WTC11 (cell line): ENCODE data around the gene SMCR8. TPM values are rescaled to one million over a fixed set of nuclear protein-coding genes. Genes with fewer than 3 reads are reported as not detected.

Experiments
- ATAC-seq: fragments of 200-7000 bp; cut with Tn5 transposase; 2 replicates; pipeline ENCODE4 v1.10.0; 2021; ENCODE audit warnings: mild to moderate bottlenecking, moderate library complexity
- CTCF ChIA-PET: fragments of 300-600 bp; sonication (Branson Sonifier 250); formaldehyde crosslinking; loops from one replicate; lab custom pipeline; 2021; ENCODE audit warnings: antibody characterized with exemption; lab: Charles Lee
- POLR2A ChIA-PET: fragments of 350-600 bp; sonication (Branson Sonifier 250); formaldehyde crosslinking; loops from one replicate; lab custom pipeline; 2021; ENCODE audit warnings: antibody characterized with exemption; lab: Charles Lee
- DNase-seq: peaks from one replicate; pipeline ENCODE4 v3.0.0; 2021; ENCODE audit warnings: low spot score
- H3K27ac Mint-ChIP-seq: 2 replicates; pipeline ENCODE4 v1.8.0; 2021; ENCODE audit warnings: mixed read lengths
- H3K27me3 Mint-ChIP-seq: 2 replicates; pipeline ENCODE4 v1.8.0; 2021; ENCODE audit warnings: low read depth, mild to moderate bottlenecking, moderate library complexity, mixed read lengths
- H3K36me3 Mint-ChIP-seq: 2 replicates; pipeline ENCODE4 v1.8.0; 2021; ENCODE audit warnings: mixed read lengths
- H3K4me1 Mint-ChIP-seq: 2 replicates; pipeline ENCODE4 v1.8.0; 2022; ENCODE audit warnings: mixed read lengths
- H3K4me3 Mint-ChIP-seq: 2 replicates; pipeline ENCODE4 v1.8.0; 2021; ENCODE audit warnings: mild to moderate bottlenecking, moderate library complexity, mixed read lengths
- H3K9me3 Mint-ChIP-seq: 2 replicates; pipeline ENCODE4 v1.8.0; 2021; ENCODE audit warnings: mixed read lengths
- E2F4 ChIP-seq: sonication (generic); formaldehyde crosslinking; IDR thresholded peaks from 2 replicates; pipeline ENCODE4 v1.8.1; 2022; ENCODE audit warnings: low read depth, mild to moderate bottlenecking, moderate library complexity, missing genetic modification reagents, borderline replicate concordance
- E2F5 ChIP-seq: sonication (generic); formaldehyde crosslinking; IDR thresholded peaks from 2 replicates; pipeline ENCODE4 v1.8.1; 2022; ENCODE audit warnings: mild to moderate bottlenecking, moderate library complexity, missing genetic modification reagents
- FOXJ3 ChIP-seq: sonication (generic); formaldehyde crosslinking; IDR thresholded peaks from 2 replicates; pipeline ENCODE4 v1.9.0; 2021; ENCODE audit warnings: missing genetic modification reagents, mild to moderate bottlenecking, borderline replicate concordance
- FOXP1 ChIP-seq: sonication (generic); formaldehyde crosslinking; IDR thresholded peaks from 2 replicates; pipeline ENCODE4 v1.8.0; 2022; ENCODE audit warnings: missing genetic modification reagents, mild to moderate bottlenecking, moderate library complexity, borderline replicate concordance
- GRHL2 ChIP-seq: fragments of 250-450 bp; sonication (Bioruptor Pico); IDR thresholded peaks from 2 replicates; pipeline ENCODE4 v1.8.0; 2022; ENCODE audit warnings: mild to moderate bottlenecking, moderate library complexity; ENCODE audit not compliant: insufficient replicate concordance, severe bottlenecking
- IRF2 ChIP-seq: sonication (generic); formaldehyde crosslinking; IDR thresholded peaks from 2 replicates; pipeline ENCODE4 v1.8.0; 2022; ENCODE audit warnings: low read depth, missing genetic modification reagents, borderline replicate concordance
- JUN ChIP-seq: sonication (generic); formaldehyde crosslinking; IDR thresholded peaks from 2 replicates; pipeline ENCODE4 v1.8.0; 2023; ENCODE audit warnings: mild to moderate bottlenecking, missing genetic modification reagents
- NFE2L1 ChIP-seq: sonication (generic); formaldehyde crosslinking; IDR thresholded peaks from 2 replicates; pipeline ENCODE4 v1.8.1; 2023; ENCODE audit warnings: missing genetic modification reagents
- PRDM15 ChIP-seq: sonication (generic); formaldehyde crosslinking; IDR thresholded peaks from 2 replicates; pipeline ENCODE4 v1.8.0; 2022; ENCODE audit warnings: missing genetic modification reagents
- PREB ChIP-seq: sonication (generic); formaldehyde crosslinking; IDR thresholded peaks from 2 replicates; pipeline ENCODE4 v1.8.1; 2022; ENCODE audit warnings: mild to moderate bottlenecking, missing genetic modification reagents, moderate library complexity, borderline replicate concordance
- ZBTB21 ChIP-seq: sonication (generic); formaldehyde crosslinking; IDR thresholded peaks from 2 replicates; pipeline ENCODE4 v1.8.1; 2023; ENCODE audit warnings: mild to moderate bottlenecking, missing genetic modification reagents, borderline replicate concordance
- total RNA-seq: library from RNA; stranded (reverse); gene quantifications from 3 replicates; pipeline ENCODE4 v1.2.3, GENCODE V29; 2021
- TF ChIP-seq, protein P1 (sequence below): sonication (generic); formaldehyde crosslinking; IDR thresholded peaks from 2 replicates; pipeline ENCODE4 v1.8.1; 2023; ENCODE audit warnings: mild to moderate bottlenecking, missing genetic modification reagents, borderline replicate concordance
- TF ChIP-seq, protein P2 (sequence below): sonication (generic); formaldehyde crosslinking; IDR thresholded peaks from 2 replicates; pipeline ENCODE4 v1.8.1; 2023; ENCODE audit warnings: mild to moderate bottlenecking, missing genetic modification reagents

Gene SMCR8
- total RNA-seq, 1 experiment from 2014 or later: 19.1 TPM

DNA sequence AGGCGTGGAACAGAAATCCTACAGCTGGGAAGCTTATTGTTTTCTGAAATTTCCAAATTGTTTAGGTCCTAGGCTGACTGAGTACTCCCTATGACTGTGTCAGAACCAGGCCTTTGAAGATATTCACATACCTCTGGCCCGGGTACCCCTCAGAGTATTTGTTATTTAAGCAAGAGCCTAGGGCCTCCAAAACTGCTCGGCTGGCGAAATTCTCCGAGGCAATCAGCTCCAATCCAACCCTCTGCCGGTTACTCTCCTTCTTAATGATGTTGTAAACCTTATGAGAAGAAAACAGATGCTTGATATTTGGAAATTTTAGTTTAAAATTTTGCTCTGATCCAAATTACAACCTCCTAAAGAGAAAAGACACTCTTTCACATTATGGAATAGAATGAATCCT, 38.4 kb downstream of the SMCR8 start:
- ChIA-PET CTCF (no interaction called here), POLR2A (interaction anchor here (0.9 kb wide), 1 partner anchor 10 kb away, joined by 3 read pairs; the partner anchor contains the start of gene SHMT1)
- no peak for DNase-seq
- Mint-ChIP-seq H3K4me3 (no peak overlapping the region), H3K36me3 (peaks cover 54% of the 10 kb centered on the region), H3K9me3 (no peaks in the 10 kb centered on the region), H3K4me1 (no peaks in the 10 kb centered on the region), H3K27me3 (no peaks in the 10 kb centered on the region), H3K27ac (no peak overlapping the region)
- ATAC-seq: no peak
- TF ChIP-seq PRDM15 (CRISPR knock-in tag) (no peak), E2F4 (CRISPR knock-in tag) (no peak), PREB (CRISPR knock-in tag) (no peak)
- TF ChIP-seq, protein P1, sequence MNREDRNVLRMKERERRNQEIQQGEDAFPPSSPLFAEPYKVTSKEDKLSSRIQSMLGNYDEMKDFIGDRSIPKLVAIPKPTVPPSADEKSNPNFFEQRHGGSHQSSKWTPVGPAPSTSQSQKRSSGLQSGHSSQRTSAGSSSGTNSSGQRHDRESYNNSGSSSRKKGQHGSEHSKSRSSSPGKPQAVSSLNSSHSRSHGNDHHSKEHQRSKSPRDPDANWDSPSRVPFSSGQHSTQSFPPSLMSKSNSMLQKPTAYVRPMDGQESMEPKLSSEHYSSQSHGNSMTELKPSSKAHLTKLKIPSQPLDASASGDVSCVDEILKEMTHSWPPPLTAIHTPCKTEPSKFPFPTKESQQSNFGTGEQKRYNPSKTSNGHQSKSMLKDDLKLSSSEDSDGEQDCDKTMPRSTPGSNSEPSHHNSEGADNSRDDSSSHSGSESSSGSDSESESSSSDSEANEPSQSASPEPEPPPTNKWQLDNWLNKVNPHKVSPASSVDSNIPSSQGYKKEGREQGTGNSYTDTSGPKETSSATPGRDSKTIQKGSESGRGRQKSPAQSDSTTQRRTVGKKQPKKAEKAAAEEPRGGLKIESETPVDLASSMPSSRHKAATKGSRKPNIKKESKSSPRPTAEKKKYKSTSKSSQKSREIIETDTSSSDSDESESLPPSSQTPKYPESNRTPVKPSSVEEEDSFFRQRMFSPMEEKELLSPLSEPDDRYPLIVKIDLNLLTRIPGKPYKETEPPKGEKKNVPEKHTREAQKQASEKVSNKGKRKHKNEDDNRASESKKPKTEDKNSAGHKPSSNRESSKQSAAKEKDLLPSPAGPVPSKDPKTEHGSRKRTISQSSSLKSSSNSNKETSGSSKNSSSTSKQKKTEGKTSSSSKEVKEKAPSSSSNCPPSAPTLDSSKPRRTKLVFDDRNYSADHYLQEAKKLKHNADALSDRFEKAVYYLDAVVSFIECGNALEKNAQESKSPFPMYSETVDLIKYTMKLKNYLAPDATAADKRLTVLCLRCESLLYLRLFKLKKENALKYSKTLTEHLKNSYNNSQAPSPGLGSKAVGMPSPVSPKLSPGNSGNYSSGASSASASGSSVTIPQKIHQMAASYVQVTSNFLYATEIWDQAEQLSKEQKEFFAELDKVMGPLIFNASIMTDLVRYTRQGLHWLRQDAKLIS (CRISPR knock-in tag): no peak
- TF ChIP-seq, protein P2, sequence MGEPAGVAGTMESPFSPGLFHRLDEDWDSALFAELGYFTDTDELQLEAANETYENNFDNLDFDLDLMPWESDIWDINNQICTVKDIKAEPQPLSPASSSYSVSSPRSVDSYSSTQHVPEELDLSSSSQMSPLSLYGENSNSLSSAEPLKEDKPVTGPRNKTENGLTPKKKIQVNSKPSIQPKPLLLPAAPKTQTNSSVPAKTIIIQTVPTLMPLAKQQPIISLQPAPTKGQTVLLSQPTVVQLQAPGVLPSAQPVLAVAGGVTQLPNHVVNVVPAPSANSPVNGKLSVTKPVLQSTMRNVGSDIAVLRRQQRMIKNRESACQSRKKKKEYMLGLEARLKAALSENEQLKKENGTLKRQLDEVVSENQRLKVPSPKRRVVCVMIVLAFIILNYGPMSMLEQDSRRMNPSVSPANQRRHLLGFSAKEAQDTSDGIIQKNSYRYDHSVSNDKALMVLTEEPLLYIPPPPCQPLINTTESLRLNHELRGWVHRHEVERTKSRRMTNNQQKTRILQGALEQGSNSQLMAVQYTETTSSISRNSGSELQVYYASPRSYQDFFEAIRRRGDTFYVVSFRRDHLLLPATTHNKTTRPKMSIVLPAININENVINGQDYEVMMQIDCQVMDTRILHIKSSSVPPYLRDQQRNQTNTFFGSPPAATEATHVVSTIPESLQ (CRISPR knock-in tag): no peak

DNA sequence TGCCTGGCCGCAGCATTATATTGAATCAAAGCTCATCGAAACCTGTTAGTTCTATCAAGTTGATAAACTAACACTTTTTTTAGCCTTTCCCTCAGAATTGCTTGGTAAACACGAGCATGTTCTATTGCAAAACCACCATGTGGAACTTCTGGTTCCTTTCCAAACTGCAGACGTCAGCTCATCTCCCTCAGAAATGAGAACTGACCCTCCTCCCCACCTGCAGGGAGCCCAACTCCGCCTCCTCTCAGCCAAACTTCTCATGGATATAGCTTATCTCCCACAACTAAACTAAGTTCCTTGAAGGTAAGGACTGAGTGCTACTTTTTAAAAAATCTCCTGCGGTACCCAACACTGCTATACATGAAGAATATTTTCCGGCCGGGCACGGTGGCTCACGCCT, 41.5 kb downstream of the SMCR8 start:
- CTCF ChIA-PET: no interaction called here
- H3K36me3 Mint-ChIP-seq: peaks cover 51% of the 10 kb centered on the region
- TF ChIP-seq GRHL2 (no peak), FOXP1 (CRISPR knock-in tag) (no peak)
- TF ChIP-seq, all 79 proteins: peak for 0
- POLR2A ChIA-PET: no interaction called here
- no peaks in the 10 kb centered on the region for H3K4me1 Mint-ChIP-seq
- no peak overlapping the region for H3K27ac Mint-ChIP-seq
- no peak overlapping the region for H3K4me3 Mint-ChIP-seq
- DNase-seq: no peak
- H3K9me3 Mint-ChIP-seq: no peaks in the 10 kb centered on the region
- no peaks in the 10 kb centered on the region for H3K27me3 Mint-ChIP-seq
- ATAC-seq: no peak

DNA sequence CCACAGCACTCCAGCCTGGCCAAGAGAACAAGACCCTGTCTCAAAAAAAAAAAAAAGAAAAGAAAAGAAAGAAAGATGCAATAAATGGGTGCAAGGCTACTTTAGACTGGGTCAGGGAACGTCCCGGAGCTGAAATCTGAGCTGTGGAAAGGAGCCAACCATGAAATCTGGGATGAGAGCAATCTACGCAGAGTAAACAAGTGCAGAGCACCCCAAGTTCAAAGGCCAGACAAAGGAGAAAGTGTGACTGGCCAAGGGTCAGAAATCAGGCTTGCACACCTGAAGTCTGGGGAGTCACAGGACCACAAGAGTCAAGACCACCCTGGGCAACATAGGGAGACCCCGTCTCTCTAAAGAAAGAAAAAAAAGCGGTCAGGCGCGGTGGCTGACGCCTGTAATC, 45.4 kb downstream of the SMCR8 start:
- Mint-ChIP-seq H3K36me3 (peaks cover 19% of the 10 kb centered on the region), H3K9me3 (no peaks in the 10 kb centered on the region), H3K27me3 (no peaks in the 10 kb centered on the region), H3K4me1 (peaks cover 12% of the 10 kb centered on the region), H3K27ac (no peak overlapping the region), H3K4me3 (no peak overlapping the region)
- CTCF ChIA-PET: no interaction called here
- ATAC-seq: no peak
- POLR2A ChIA-PET: interaction anchor here (0.7 kb wide), 1 partner anchor 11 kb away, joined by 6 read pairs; no protein-coding TSS in a partner anchor
- no peak for DNase-seq
- TF ChIP-seq NFE2L1 (CRISPR knock-in tag) (no peak), JUN (no peak), IRF2 (CRISPR knock-in tag) (no peak), ZBTB21 (CRISPR knock-in tag) (no peak), E2F5 (CRISPR knock-in tag) (no peak), FOXJ3 (no peak), PREB (CRISPR knock-in tag) (no peak)
